GM21515 (cell line): ENCODE measurements around the gene DCBLD1.

Source experiments
- ATAC-seq: cut with Tn5 transposase; IDR thresholded peaks from one replicate; pipeline ENCODE4 v1.9.1; 2021; ENCODE audit not compliant: unreplicated experiment

Gene DCBLD1

DNA sequence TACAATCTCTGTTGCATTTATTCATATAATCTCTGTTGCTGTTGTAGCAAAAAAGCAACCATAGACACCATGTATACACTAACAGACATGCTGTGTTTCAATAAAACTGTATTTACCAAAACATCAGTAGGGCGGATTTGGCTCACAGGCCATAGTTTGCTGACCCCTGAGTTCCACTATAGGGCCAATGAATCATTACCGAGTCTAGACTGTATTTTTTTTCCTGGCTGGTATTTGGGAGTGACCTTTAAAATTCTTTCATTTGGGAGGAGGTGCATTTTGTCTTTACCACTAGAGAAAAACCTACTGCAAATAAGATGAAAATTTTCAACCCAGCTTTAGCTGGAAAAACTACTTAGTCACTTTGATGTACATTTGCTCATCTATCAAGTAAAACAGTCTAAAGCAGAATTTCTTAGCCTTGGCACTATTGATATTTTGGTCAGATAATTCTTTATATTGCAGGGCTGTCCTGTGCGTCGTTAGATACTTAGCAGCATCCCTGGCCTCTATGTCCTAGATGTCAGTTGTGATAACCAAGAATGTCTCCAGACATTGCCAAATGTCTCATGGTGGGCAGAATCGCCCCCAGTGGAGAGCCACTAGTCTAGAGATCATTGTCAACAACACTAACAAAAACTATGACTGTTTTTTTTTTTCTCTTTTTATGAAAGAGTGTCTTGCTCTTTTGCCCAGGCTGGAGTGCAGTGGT is 39.5 kb downstream of the DCBLD1 start:
- ATAC-seq, result no peak

DNA sequence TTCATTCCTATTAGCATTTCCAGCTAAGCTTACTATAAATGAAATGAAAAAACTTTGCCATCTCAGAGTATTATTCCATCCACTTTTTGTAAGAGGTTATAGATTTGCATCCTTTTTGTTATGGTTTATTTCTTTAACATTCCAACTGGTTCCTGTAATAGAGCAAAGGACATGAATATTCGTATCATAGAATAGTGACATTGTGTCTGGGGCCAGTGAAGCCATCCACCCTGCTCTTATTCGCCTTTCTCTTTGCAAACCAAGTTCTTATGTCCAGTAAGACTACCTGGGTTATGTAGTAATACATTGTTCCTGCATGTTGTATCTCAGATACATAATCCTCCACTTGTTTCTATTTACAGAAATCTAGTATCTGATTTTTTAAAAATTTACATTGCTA is 43.1 kb downstream of the DCBLD1 start:
- ATAC-seq, result no peak

- no peak for ATAC-seq
Observed at GRCh38 chr6:117530467-117531242, 48.2 kb downstream of the DCBLD1 start.

DNA sequence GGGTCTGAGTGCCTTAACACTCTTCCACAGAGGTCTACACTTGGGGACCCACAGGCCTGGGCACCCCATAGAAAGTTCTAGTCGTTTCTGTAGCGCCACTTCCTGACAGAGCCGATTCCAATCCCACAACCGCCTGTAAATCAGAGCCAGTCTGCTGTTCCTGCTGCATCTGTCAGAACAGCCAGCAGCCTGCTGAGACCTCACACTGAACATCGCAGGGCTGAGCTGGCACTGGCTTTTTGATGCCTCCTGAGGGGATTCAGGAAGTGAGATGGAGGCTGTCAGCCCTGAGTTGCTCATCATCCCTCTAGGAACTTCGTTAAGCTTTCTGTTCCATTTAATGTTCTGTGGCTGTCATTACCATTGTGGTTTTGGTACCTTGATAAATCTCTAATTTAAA is 48.9 kb downstream of the DCBLD1 start:
- no peak for ATAC-seq

DNA sequence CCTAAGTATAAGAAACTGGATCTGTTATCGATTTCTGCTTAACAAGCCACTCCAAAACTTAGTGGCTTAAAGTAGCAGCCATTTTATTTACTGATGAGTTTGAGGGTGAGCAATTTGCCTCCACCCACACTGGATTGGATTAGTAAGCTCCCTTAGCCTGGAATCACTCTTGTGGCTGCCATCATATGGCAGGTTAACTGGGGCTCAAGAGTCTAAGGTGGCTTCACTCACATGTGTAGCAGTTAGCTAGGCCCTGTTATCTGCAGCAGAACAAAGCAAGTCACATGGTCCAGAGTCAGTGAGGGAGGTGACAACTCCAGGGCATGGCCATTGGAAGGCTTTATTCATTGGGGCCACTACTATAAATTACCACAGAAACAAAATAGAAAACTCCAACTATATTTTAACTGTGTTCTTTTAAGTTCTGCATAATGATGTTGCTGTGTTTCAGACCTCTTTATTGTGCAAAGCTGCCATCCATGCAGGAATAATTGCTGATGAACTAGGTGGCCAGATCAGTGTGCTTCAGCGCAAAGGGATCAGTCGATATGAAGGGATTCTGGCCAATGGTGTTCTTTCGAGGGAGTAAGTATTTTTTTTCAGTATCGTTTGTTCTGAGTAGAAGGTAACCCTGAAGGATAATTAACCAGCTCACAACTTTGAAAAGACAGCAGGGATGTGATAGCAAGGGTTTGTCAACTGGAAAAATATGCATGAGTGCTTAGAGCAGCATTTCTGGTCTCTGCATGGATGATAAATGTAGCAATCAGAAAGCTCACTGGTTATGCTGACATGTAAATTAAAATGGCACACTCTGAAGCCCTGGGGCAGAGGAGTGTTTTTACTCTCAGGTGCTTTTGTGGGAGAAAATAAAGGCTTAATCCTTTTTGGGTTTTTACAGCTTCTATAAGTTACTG is 49.6 kb downstream of the DCBLD1 start:
- no peak for ATAC-seq

DNA sequence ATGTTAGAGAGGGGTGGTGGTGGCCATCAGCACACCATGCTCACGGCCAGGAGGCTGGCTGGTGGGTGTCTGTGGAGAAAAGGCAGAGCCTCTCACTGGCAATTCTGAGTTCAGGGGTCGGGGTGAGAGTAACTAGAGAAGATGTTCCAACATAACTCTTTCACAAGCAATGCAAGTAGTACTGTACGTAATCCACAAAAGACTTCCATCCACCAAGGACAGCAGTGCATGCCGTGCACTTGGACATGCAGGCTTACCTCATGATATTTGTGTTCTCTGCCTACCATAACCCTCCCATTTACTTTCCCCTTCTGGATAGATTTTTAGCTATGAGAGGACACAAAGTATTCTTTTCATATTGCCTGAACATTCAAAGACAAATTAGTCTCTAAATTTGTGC is 51.3 kb downstream of the DCBLD1 start:
- no peak for ATAC-seq

GRCh38 chr6:117534974-117535373 is 52.5 kb downstream of the DCBLD1 start:
- ATAC-seq, result no peak

DNA sequence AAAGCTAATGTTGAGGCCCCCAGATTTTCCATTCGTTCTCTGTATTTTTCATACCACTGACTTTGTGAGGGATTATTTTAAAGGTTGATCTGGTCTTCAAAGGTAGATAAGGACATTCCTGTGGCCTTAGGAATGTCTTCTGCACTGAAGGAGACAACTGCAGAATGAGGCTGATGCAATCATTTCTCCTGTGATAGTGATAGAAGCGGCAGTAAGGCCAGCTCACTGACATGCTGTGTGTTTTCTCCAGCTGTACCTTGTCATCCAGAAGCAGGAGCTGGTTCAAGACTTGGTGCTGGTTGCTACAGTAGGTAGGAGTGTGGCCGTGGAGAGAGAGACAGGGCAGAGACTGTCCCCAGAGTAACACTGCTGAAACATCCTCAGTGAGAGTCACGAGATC is 53.8 kb downstream of the DCBLD1 start:
- ATAC-seq, result no peak

DNA sequence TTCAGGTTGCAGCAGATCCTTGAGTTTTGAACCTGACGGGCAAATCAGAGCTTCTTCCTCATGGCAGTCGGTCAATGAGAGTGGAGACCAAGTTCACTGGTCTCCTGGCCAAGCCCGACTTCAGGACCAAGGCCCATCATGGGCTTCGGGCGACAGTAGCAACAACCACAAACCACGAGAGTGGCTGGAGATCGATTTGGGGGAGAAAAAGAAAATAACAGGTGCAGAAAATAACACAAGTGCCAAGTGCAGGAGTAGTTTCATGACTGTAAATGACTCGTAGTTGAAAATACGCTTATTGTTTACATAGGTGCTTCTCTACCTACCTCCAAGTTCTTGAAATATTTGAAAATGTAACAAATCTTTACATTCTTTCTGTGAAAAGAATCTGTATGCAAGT is 56.1 kb downstream of the DCBLD1 start:
- ATAC-seq, result no peak

DNA sequence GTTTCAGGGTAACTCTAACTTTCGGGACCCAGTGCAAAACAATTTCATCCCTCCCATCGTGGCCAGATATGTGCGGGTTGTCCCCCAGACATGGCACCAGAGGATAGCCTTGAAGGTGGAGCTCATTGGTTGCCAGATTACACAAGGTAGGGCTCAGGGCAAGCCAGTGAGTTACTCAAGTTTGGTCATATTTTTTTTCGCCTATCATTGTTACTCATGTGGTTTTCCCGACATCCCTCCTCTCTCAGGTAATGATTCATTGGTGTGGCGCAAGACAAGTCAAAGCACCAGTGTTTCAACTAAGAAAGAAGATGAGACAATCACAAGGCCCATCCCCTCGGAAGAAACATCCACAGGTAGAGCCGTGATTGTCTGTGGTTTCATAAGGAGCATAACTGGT is 58.2 kb downstream of the DCBLD1 start:
- no peak for ATAC-seq

GRCh38 chr6:117542493-117542892 is 60.0 kb downstream of the DCBLD1 start:
- ATAC-seq, result no peak

DNA sequence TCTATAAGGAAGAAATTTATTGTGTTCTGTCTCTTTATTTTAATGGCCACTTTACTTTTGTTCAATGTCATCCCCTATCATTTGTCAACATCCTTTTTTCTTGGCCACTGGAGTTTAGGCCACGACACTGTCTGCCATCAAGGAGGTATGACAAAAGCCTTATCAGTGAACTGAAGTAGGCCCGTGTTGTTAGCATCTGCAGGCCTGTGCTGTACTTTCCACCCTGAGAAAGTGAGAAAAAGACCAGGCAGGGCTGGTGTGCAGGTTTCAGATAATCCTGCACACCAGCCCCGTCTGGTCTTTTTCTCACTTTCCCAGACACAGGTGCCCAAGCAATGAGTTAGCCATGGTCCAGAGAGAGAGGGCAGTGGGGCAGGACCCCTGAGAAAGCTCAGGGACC is 62.2 kb downstream of the DCBLD1 start:
- no peak for ATAC-seq

DNA sequence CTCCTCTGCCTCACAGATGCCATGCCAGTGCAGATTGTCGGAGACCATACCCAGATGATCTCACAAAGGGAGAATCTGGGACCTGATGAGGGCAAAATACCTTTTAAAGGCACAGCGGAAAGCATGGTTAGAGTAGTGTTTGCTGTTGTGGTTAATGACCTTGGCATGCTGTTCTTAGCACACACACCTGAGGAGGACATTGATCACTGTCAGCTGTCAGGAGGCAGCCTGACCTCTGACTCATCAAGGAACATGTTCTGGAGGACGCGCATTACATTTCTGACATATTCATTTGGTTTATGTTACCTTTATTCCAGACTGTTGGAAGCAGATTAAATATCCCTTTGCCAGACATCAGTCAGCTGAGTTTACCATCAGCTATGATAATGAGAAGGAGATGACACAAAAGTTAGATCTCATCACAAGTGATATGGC is 62.7 kb downstream of the DCBLD1 start:
- no peak for ATAC-seq

DNA sequence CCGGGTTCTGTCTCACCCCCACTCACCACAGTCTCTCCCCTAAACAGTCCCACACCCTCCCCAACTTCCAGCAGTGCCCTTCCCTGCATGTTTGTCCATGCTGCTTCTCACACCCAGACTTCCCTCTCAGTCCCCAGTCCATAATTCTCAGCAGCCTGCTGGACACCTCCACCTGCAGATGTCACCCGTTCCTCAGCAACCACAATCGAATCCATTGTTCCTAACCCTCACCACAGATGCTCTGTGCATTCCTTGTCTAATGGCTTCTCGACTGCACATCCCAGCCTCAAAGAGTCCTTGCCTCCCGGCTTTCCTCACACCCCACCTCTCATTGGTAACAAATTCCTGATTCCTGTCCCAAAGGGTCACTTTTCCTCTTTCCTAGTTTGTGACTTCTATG is 64.2 kb downstream of the DCBLD1 start:
- ATAC-seq, result no peak

DNA sequence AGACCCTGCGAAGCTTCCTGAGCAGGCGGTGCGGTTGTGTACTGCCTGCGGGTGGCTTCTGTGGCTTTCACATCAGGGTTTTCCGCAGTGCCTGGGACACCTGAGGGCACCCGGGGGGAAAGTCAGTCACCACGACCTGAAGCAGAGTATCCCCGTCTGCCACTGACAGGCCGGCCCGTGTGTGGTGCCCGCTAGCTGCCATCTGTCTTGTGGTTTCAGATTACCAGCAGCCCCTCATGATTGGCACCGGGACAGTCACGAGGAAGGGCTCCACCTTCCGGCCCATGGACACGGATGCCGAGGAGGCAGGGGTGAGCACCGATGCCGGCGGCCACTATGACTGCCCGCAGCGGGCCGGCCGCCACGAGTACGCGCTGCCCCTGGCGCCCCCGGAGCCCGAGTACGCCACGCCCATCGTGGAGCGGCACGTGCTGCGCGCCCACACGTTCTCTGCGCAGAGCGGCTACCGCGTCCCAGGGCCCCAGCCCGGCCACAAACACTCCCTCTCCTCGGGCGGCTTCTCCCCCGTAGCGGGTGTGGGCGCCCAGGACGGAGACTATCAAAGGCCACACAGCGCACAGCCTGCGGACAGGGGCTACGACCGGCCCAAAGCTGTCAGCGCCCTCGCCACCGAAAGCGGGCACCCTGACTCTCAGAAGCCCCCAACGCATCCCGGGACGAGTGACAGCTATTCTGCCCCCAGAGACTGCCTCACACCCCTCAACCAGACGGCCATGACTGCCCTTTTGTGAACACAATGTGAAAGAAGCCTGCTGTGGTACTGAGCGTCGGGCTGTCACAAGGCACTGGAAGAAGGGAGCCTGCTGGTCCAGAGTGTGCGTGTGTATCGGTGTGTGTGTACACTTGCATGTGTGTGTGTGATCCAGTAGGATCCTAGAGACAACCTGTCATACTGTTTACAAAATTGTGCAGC is 65.5 kb downstream of the DCBLD1 start:
- ATAC-seq, result peak; percentile 42

DNA sequence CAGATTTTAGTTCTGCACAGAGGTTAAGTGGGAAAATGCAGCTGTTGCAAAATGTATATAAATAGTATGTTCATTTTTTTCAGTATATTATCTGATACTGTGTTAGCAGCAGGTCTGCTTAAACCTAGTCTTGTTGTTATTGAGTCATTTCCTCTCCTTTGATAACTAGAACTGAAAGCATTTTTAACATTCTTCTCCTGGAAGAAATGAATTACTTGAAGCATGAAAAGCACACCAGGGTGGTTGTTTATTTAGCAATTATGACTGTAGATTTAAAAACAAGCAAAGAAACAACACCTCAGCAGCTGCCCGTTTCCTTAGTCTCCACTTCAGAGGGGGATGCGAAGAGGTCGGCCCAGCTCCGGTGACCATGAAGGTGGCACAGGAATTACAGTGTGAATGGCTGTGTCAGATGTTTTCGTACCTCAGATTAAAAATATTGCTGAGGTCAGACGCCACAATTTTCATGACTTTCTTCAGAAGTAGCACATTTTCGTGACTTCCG is 66.4 kb downstream of the DCBLD1 start:
- no peak for ATAC-seq

GRCh38 chr6:117549611-117550010 is 67.1 kb downstream of the DCBLD1 start:
- no peak for ATAC-seq

- no peak for ATAC-seq
Observed at GRCh38 chr6:117550078-117550600, 67.7 kb downstream of the DCBLD1 start.

- ATAC-seq, result no peak
Observed at GRCh38 chr6:117550618-117551242, 68.3 kb downstream of the DCBLD1 start.

- ATAC-seq, result no peak
Observed at GRCh38 chr6:117552618-117553017, 70.1 kb downstream of the DCBLD1 start.
